Transverse colon (tissue), 3 donors: Measurements from ENCODE around the gene MAPRE2.

Experiments used
- POLR2A ChIP-seq: fragments of 450-650 bp; IDR thresholded peaks from one replicate; pipeline ENCODE4 v1.6.1; 2016; ENCODE audit warnings: antibody characterized with exemption, mild to moderate bottlenecking, moderate library complexity
- TF ChIP-seq, protein P1 (sequence below), 5 experiments: fragments of 200-600 bp in 3 of 5; fragments of 450-650 bp in 2 of 5; sonication (generic) in 3 of 5; IDR thresholded peaks; 1 replicate in 2 of 5; 2 replicates in 3 of 5; pipeline ENCODE4 v1.5.1; 2016 to 2017; ENCODE audit warnings: antibody characterized with exemption in 5 of 5, inconsistent platforms in 3 of 5, mild to moderate bottlenecking in 2 of 5, moderate library complexity in 1 of 5

DNA sequence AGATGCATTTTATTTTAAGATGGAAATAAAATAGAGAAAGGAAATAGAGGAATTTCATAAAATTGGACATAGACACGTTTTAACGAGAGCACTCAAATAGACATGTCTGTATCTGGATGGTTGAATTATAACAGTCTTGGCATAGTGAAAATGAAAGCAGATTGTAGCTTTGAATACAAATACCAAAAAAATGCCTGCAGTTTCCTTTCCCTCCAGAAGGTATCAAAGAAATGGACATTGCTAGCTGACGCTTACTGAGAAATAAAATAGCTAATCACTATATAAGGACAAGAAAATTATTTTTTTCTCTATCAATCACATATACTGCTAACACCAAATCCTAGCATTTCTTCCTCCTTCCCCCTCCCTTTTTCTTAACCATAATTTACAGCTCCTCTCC is 11.4 kb upstream of the MAPRE2 start:
- TF ChIP-seq, protein P1, sequence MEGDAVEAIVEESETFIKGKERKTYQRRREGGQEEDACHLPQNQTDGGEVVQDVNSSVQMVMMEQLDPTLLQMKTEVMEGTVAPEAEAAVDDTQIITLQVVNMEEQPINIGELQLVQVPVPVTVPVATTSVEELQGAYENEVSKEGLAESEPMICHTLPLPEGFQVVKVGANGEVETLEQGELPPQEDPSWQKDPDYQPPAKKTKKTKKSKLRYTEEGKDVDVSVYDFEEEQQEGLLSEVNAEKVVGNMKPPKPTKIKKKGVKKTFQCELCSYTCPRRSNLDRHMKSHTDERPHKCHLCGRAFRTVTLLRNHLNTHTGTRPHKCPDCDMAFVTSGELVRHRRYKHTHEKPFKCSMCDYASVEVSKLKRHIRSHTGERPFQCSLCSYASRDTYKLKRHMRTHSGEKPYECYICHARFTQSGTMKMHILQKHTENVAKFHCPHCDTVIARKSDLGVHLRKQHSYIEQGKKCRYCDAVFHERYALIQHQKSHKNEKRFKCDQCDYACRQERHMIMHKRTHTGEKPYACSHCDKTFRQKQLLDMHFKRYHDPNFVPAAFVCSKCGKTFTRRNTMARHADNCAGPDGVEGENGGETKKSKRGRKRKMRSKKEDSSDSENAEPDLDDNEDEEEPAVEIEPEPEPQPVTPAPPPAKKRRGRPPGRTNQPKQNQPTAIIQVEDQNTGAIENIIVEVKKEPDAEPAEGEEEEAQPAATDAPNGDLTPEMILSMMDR (IDR thresholded peaks at IDR 0.05): peak in 4 of 5 experiments; percentile 15 to 49 (median 20)
- no peak for TF ChIP-seq POLR2A
